Common myeloid progenitor, CD34-positive (primary cell): Measurements from ENCODE around the gene IGF2R.

Experiments used
- CTCF ChIA-PET: fragments of 350-600 bp; sonication (Branson Sonifier 250); formaldehyde crosslinking; loops from one replicate; lab custom pipeline; 2021; ENCODE audit warnings: antibody characterized with exemption; lab: Charles Lee
- POLR2A ChIA-PET: fragments of 350-600 bp; sonication (Branson Sonifier 250); formaldehyde crosslinking; loops from one replicate; lab custom pipeline; 2021; ENCODE audit warnings: antibody characterized with exemption; lab: Charles Lee
- DNase-seq, 3 donors: peaks; one replicate each; pipeline versions ENCODE4 v3.0.0 to v3.0.0-alpha.2; 2013
- H3K27ac ChIP-seq, 2 experiments: 1 replicate in 1 of 2; 2 replicates in 1 of 2; pipeline ENCODE4 v1.7.0; 2013; ENCODE audit warnings: inconsistent platforms in 2 of 2, low read length in 2 of 2, mild to moderate bottlenecking in 2 of 2, low read depth in 1 of 2, moderate library complexity in 1 of 2; ENCODE audit not compliant: severe bottlenecking in 2 of 2, insufficient read depth in 1 of 2, poor library complexity in 1 of 2
- H3K27me3 ChIP-seq, 5 experiments: replicated peaks in 2 of 5; 1 replicate in 3 of 5; 2 replicates in 2 of 5; pipeline versions ENCODE4 v1.6.1 to v1.7.0; 2013; ENCODE audit warnings: low read length in 4 of 5, mild to moderate bottlenecking in 2 of 5, moderate library complexity in 2 of 5, inconsistent platforms in 1 of 5; ENCODE audit not compliant: insufficient read depth in 5 of 5, control insufficient read depth in 4 of 5
- H3K36me3 ChIP-seq, 4 experiments: 1 replicate in 2 of 4; 2 replicates in 2 of 4; pipeline versions ENCODE4 v1.6.1 to v1.7.0; 2013; ENCODE audit warnings: low read length in 3 of 4, control low read depth in 1 of 4, mild to moderate bottlenecking in 1 of 4; ENCODE audit not compliant: control insufficient read depth in 4 of 4, insufficient read depth in 4 of 4
- H3K4me1 ChIP-seq, 4 experiments: 1 replicate in 3 of 4; 2 replicates in 1 of 4; pipeline versions ENCODE4 v1.6.1 to v1.7.1; 2013; ENCODE audit warnings: low read length in 3 of 4, mild to moderate bottlenecking in 3 of 4, control low read depth in 1 of 4, inconsistent platforms in 1 of 4, moderate library complexity in 1 of 4; ENCODE audit not compliant: control insufficient read depth in 4 of 4, insufficient read depth in 4 of 4; ENCODE audit errors: control extremely low read depth in 1 of 4
- H3K4me3 ChIP-seq, 7 experiments: 1 replicate in 4 of 7; 2 replicates in 3 of 7; pipeline versions ENCODE4 v1.5.1 to v1.7.0; 2013; ENCODE audit warnings: mild to moderate bottlenecking in 7 of 7, low read length in 6 of 7, moderate library complexity in 6 of 7, inconsistent platforms in 2 of 7, low read depth in 2 of 7, control low read depth in 1 of 7; ENCODE audit not compliant: insufficient read depth in 4 of 7, control insufficient read depth in 1 of 7; ENCODE audit errors: extremely low read depth in 1 of 7
- H3K9me3 ChIP-seq, 5 experiments: 1 replicate in 4 of 5; 2 replicates in 1 of 5; pipeline versions ENCODE4 v1.6.1 to v1.7.1; 2013; ENCODE audit warnings: low read length in 4 of 5, mild to moderate bottlenecking in 2 of 5, inconsistent platforms in 1 of 5, low read depth in 1 of 5, moderate library complexity in 1 of 5; ENCODE audit not compliant: control insufficient read depth in 4 of 5, insufficient read depth in 2 of 5; ENCODE audit errors: control extremely low read depth in 1 of 5
- WGBS: methylation state at CpG from one replicate; pipeline ENCODE4 v1.1.5; 2013; ENCODE audit not compliant: insufficient coverage; 5-methylcytosine and 5-hydroxymethylcytosine counted together

IGF2R gene

DNA sequence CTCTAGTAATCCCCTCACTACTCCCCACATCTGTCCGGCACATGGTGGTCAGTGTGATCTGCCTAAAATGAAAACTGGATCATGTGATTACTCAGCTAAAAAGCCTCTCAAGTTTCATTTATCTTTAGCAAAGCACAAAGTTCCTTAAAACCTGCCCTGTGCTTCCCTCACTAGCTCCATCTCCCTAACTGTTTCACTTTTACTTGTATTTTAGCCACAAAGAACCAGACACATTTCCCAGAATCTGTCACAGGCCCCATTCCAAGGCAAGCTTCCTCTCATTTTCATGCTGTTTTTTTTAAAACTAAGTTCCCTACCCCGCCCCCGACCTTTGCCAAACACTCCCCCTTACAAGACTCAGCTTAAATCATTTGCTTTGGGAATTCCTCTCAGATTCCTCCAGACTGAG, 8.9 kb upstream of the IGF2R start:
- POLR2A ChIA-PET, result no interaction called here

DNA sequence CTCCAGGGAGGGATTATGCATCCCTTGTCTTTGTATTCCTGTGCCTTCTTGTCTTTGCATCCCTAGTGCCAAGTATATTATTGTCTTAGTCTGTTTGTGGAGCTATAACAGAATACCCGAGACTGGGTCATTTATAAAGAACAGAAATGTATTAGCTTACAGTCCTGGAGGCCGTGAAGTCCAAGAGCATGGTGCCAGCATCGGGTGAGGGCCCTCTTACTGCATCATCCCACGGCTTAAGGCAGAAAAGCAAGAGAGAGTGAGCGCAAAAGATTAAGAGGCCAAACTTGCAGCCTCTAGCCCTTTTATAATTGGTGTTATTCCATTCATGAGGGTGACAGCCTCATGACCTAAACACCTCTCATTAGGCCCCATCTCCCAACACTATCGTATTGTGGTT, 8.4 kb upstream of the IGF2R start:
- peaks cover 0 to 6% (median 0%) of the 10 kb centered on the region in 5 experiments for H3K9me3 ChIP-seq
- no peak for DNase-seq
- H3K4me1 ChIP-seq, result peaks cover 0 to 8% (median 0%) of the 10 kb centered on the region in 4 experiments
- ChIA-PET POLR2A (no interaction called here), CTCF (interaction anchor here (0.8 to 1.1 kb wide), 2 partner anchors 21 to 30 kb away, joined by 3 read pairs; no protein-coding TSS in a partner anchor)
- H3K27me3 ChIP-seq, result peaks cover 6 to 54% (median 23%) of the 10 kb centered on the region in 5 experiments
- WGBS, result 100% methylated on average over 5 of the region's 6 CpGs
- no peaks in the 10 kb centered on the region for H3K36me3 ChIP-seq
- H3K4me3 ChIP-seq, result no peak overlapping the region
- no peak overlapping the region for H3K27ac ChIP-seq

More for the DNA sequence above, 8.9 kb upstream of the IGF2R start:
- Histone ChIP-seq H3K9me3 (peaks cover 0 to 6% (median 0%) of the 10 kb centered on the region in 5 experiments), H3K4me1 (peaks cover 0 to 8% (median 0%) of the 10 kb centered on the region in 4 experiments), H3K27me3 (peaks cover 6 to 50% (median 20%) of the 10 kb centered on the region in 5 experiments), H3K36me3 (no peaks in the 10 kb centered on the region), H3K27ac (no peak overlapping the region), H3K4me3 (no peak overlapping the region)
- DNase-seq, result no peak
- 90% methylated on average over 2 of the region's 3 CpGs for WGBS
- CTCF ChIA-PET, result interaction anchor here (0.8 to 1.1 kb wide), 2 partner anchors 21 to 29 kb away, joined by 3 read pairs; no protein-coding TSS in a partner anchor

DNA sequence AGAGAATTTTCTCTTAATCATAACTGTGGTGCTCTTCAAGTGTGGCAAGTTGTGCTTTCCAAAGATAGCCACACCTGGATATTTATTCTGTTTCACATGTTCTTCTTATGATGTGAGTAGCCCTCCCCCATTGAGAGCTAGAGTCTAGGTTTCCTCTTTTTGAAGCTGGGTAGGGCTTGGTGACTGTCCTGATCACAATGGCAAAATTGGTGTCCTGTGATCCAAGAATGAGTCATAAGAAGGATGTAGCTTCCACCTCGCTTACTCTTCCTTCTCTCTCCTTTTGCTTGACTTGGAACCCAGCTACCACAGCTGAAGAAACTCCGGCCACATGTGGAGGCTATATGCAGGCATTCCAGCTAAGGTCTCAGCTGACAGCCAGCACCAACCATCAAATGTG, 7.4 kb upstream of the IGF2R start:
- Histone ChIP-seq H3K9me3 (peaks cover 0 to 6% (median 0%) of the 10 kb centered on the region in 5 experiments), H3K36me3 (no peaks in the 10 kb centered on the region), H3K27me3 (peaks cover 6 to 64% (median 31%) of the 10 kb centered on the region in 5 experiments), H3K27ac (no peak overlapping the region), H3K4me3 (no peak overlapping the region), H3K4me1 (peaks cover 0 to 8% (median 0%) of the 10 kb centered on the region in 4 experiments)
- POLR2A ChIA-PET, result no interaction called here
- DNase-seq, result peak in 2 of 3 donors; percentile 25 to 38
- 100% methylated on average over 2 of the region's 2 CpGs for WGBS
- CTCF ChIA-PET, result no interaction called here

DNA sequence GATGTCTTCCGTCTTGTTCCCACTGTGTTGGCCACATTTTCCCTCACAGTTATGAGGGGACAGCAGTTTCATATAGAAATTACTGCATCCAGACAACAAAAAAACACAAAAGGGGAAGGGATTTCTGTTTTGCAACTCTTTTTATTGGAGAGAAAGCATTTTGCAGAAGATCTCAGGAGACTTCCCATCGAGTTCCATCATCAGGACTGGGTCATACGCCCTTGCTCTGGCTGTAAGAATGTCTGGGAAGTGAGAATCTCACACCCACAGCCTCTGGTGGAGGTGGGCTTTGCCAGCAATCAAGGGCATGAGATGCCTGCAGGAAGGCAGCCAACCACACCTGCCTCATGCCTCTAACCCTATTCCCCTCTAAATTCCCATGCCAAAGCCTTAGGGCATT, 5.8 kb upstream of the IGF2R start:
- DNase-seq, result no peak
- Histone ChIP-seq H3K27ac (no peak overlapping the region), H3K4me3 (no peak overlapping the region), H3K4me1 (peaks cover 0 to 8% (median under 1%) of the 10 kb centered on the region in 4 experiments), H3K27me3 (peaks cover 6 to 77% (median 36%) of the 10 kb centered on the region in 5 experiments), H3K36me3 (no peaks in the 10 kb centered on the region), H3K9me3 (peaks cover 0 to 6% (median 0%) of the 10 kb centered on the region in 5 experiments)
- WGBS, result no CpG with 5 or more reads among the region's 3 CpGs
- CTCF ChIA-PET, result interaction anchor here (1.2 kb wide), 1 partner anchor 19 kb away, joined by 3 read pairs; no protein-coding TSS in a partner anchor
- POLR2A ChIA-PET, result no interaction called here

DNA sequence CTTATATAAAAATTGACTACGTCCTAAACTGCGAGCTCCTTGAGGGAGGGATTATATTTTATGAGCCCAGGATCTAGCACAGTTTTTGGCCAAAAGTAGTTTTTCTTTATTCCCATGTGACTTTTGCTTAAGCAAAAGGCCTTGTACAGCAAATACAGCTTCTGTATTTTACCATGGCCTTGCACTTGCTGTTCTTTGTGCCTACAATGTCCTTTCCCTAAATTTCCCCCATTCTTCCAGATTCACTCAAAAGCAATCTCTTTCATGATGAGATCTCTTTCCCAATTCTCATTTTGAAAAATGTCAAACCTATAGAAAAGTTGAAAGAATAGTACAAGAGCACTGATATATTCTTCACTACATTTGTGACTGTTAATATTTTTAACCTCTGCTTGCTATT, 4.8 kb upstream of the IGF2R start:
- Histone ChIP-seq H3K9me3 (peaks cover 0 to 6% (median 0%) of the 10 kb centered on the region in 5 experiments), H3K4me3 (no peak overlapping the region), H3K27ac (no peak overlapping the region), H3K27me3 (peaks cover 6 to 79% (median 36%) of the 10 kb centered on the region in 5 experiments), H3K4me1 (peaks cover 1 to 7% (median 5%) of the 10 kb centered on the region in 4 experiments), H3K36me3 (no peaks in the 10 kb centered on the region)
- ChIA-PET CTCF (interaction anchor here (0.8 to 1.2 kb wide), 2 partner anchors 18 to 101 kb away, joined by 3 read pairs; no protein-coding TSS in a partner anchor), POLR2A (no interaction called here)
- DNase-seq, result no peak
- WGBS, result 95% methylated on average over 2 of the region's 2 CpGs

DNA sequence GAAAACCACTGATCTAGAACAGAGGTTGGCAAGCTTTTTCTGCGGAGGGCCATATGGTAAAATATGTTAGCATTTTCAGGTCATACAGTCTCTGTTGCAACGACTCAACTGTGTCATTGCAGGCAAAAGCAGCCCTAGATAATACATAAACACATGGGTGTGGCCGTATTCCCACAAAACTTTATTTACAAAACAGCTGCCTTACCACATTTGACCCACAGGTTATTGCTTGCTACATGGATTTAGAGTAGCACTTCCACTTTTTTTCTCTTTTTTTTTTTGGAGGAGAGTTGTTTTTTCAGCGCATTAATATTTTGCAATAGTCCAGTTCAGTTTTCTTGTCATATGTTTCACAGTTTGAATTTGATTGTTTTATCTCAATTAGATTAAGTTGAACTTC, 2.5 kb upstream of the IGF2R start:
- ChIA-PET POLR2A (no interaction called here), CTCF (interaction anchor here (0.6 kb wide), 1 partner anchor 337 kb away, joined by 3 read pairs; no protein-coding TSS in a partner anchor)
- Histone ChIP-seq H3K27me3 (peaks cover 10 to 89% (median 38%) of the 10 kb centered on the region in 5 experiments), H3K4me3 (no peak overlapping the region), H3K9me3 (no peaks in the 10 kb centered on the region), H3K36me3 (no peaks in the 10 kb centered on the region), H3K4me1 (peaks cover 2 to 15% (median 12%) of the 10 kb centered on the region in 4 experiments), H3K27ac (no peak overlapping the region)
- DNase-seq, result peak in 1 of 3 donors; percentile 21
- 80% methylated on average over 2 of the region's 4 CpGs for WGBS

DNA sequence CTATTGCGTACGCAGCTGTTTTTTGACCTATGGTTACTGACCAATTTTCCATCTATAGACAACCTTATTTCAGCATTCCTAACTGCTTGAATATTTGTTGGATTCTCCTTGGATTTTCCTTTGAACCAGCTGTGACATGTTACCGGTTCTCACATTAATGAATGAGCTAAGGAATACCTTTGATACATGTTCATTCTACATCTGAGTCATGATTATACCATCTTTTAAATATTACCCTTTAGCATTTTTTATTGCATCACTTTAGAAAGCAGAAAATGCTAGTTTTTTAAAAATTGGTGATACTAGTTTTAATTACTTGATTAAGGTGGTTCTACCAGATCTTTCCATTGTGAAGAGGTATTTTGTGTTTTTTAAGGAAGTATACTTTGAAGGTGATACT, 1.9 kb upstream of the IGF2R start:
- CTCF ChIA-PET, result interaction anchor here (1.1 kb wide), 1 partner anchor 496 kb away, joined by 3 read pairs; no protein-coding TSS in a partner anchor
- no peak overlapping the region for H3K27ac ChIP-seq
- no peaks in the 10 kb centered on the region for H3K36me3 ChIP-seq
- no peak overlapping the region for H3K4me3 ChIP-seq
- WGBS, result 96% methylated on average over 3 of the region's 3 CpGs
- DNase-seq, result no peak
- peaks cover 10 to 89% (median 36%) of the 10 kb centered on the region in 5 experiments for H3K27me3 ChIP-seq
- POLR2A ChIA-PET, result no interaction called here
- H3K4me1 ChIP-seq, result peaks cover 2 to 15% (median 12%) of the 10 kb centered on the region in 4 experiments
- no peaks in the 10 kb centered on the region for H3K9me3 ChIP-seq
